ENCODE measurements around the gene TENT4A. TPM values are rescaled to one million over a fixed set of nuclear protein-coding genes. Genes with fewer than 3 reads are reported as not detected.

The TENT4A gene
- total RNA-seq, 6 experiments from 2014 or later = 19.8 to 23.8 (median 21.7) TPM

- peak; percentile 96 for TF ChIP-seq CTCF (IDR thresholded peaks at IDR 0.05)
- Mint-ChIP-seq H3K4me1 (ENCODE audit: low read depth) (peaks cover 14% of the 10 kb centered on the region), H3K27ac (peak overlapping the region; percentile 26; the same call in 1 of the 2 replicates), H3K27me3 (ENCODE audit: insufficient read depth) (peaks cover 2% of the 10 kb centered on the region), H3K36me3 (ENCODE audit: low read depth) (0 out of 2 replicates have a peak, but pooled peaks cover 5% of the 10 kb centered on the region), H3K4me3 (no peak overlapping the region), H3K9me3 (no peaks in the 10 kb centered on the region)
- peak; percentile 53 for DNase-seq
Measured at GRCh38 chr5:6765612-6766525, 52.6 kb downstream of the TENT4A start.

- Mint-ChIP-seq H3K27ac (peak overlapping the region; percentile 26; the same call in 1 of the 2 replicates), H3K9me3 (no peaks in the 10 kb centered on the region), H3K4me3 (no peak overlapping the region), H3K27me3 (ENCODE audit: insufficient read depth) (peaks cover 2% of the 10 kb centered on the region), H3K36me3 (ENCODE audit: low read depth) (no peaks in the 10 kb centered on the region), H3K4me1 (ENCODE audit: low read depth) (peaks cover 14% of the 10 kb centered on the region)
- DNase-seq = peak; percentile 63
- no peak for TF ChIP-seq CTCF (IDR thresholded peaks at IDR 0.05)
Measured at GRCh38 chr5:6766604-6767093, 53.4 kb downstream of the TENT4A start.

GRCh38 chr5:6767481-6768063, 54.3 kb downstream of the TENT4A start:
- no peak for DNase-seq
- Mint-ChIP-seq H3K9me3 (no peaks in the 10 kb centered on the region), H3K27me3 (ENCODE audit: insufficient read depth) (peaks cover 2% of the 10 kb centered on the region), H3K27ac (no peak overlapping the region), H3K36me3 (ENCODE audit: low read depth) (no peaks in the 10 kb centered on the region), H3K4me3 (no peak overlapping the region), H3K4me1 (ENCODE audit: low read depth) (peaks cover 14% of the 10 kb centered on the region)
- TF ChIP-seq CTCF (IDR thresholded peaks at IDR 0.05) = no peak

GRCh38 chr5:6768590-6769230, 55.5 kb downstream of the TENT4A start:
- peaks cover 2% of the 10 kb centered on the region for H3K27me3 Mint-ChIP-seq (ENCODE audit: insufficient read depth)
- H3K4me3 Mint-ChIP-seq = no peak overlapping the region
- no peaks in the 10 kb centered on the region for H3K9me3 Mint-ChIP-seq
- H3K27ac Mint-ChIP-seq = no peak overlapping the region
- peaks cover 14% of the 10 kb centered on the region for H3K4me1 Mint-ChIP-seq (ENCODE audit: low read depth)
- no peak for TF ChIP-seq CTCF (IDR thresholded peaks at IDR 0.05)
- DNase-seq = no peak
- no peaks in the 10 kb centered on the region for H3K36me3 Mint-ChIP-seq (ENCODE audit: low read depth)

- TF ChIP-seq CTCF (IDR thresholded peaks at IDR 0.05) = no peak
- no peaks in the 10 kb centered on the region for H3K9me3 Mint-ChIP-seq
- DNase-seq = no peak
- H3K4me3 Mint-ChIP-seq = no peak overlapping the region
- H3K4me1 Mint-ChIP-seq (ENCODE audit: low read depth) = peaks cover 8% of the 10 kb centered on the region
- H3K36me3 Mint-ChIP-seq (ENCODE audit: low read depth) = no peaks in the 10 kb centered on the region
- H3K27me3 Mint-ChIP-seq (ENCODE audit: insufficient read depth) = no peaks in the 10 kb centered on the region; the same call in none of the 2 replicates
- no peak overlapping the region for H3K27ac Mint-ChIP-seq
Measured at GRCh38 chr5:6770826-6771607, 57.8 kb downstream of the TENT4A start.

All from HFFc6 (cell line).